ENCODE results near the gene CP.
"Not testable (repeated sequence)": the region's sequence is repeated elsewhere in the genome, so short reads cannot be mapped to it uniquely, and the experiment has no call there.

CP gene

GRCh38 chr3:149221783-149222517 is at the start of gene CP:
Gene CP (minus strand): TSS chr3:149221829. CDS start chr3:149221792, 37 bp downstream.
- DNase-seq (ENCODE audit: low read depth): no peak

- DNase-seq (ENCODE audit: low read depth): no peak
Measured at GRCh38 chr3:149270180-149270579, 48.6 kb upstream of the CP start.

- DNase-seq (ENCODE audit: low read depth): no peak
Measured at GRCh38 chr3:149269687-149270086, 48.1 kb upstream of the CP start.

- no peak for DNase-seq (ENCODE audit: low read depth)
Measured at GRCh38 chr3:149267565-149267964, 45.9 kb upstream of the CP start.

- no peak for DNase-seq (ENCODE audit: low read depth)
Measured at GRCh38 chr3:149266736-149267135, 45.1 kb upstream of the CP start.

GRCh38 chr3:149263856-149264255 is 42.2 kb upstream of the CP start:
- no peak for DNase-seq (ENCODE audit: low read depth)

- DNase-seq (ENCODE audit: low read depth): no peak
Measured at GRCh38 chr3:149258714-149259113, 37.1 kb upstream of the CP start.

- no peak for DNase-seq (ENCODE audit: low read depth)
Measured at GRCh38 chr3:149258298-149258697, 36.7 kb upstream of the CP start.

- DNase-seq (ENCODE audit: low read depth): no peak
Measured at GRCh38 chr3:149252272-149252671, 30.6 kb upstream of the CP start.

GRCh38 chr3:149251186-149251585 is 29.6 kb upstream of the CP start:
- DNase-seq (ENCODE audit: low read depth): no peak

- no peak for DNase-seq (ENCODE audit: low read depth)
Measured at GRCh38 chr3:149247929-149248691, 26.5 kb upstream of the CP start.

- no peak for DNase-seq (ENCODE audit: low read depth)
Measured at GRCh38 chr3:149247008-149247710, 25.5 kb upstream of the CP start.

GRCh38 chr3:149245738-149246451 is 24.3 kb upstream of the CP start:
- no peak for DNase-seq (ENCODE audit: low read depth)

GRCh38 chr3:149243540-149243939 is 21.9 kb upstream of the CP start:
- DNase-seq (ENCODE audit: low read depth): no peak

GRCh38 chr3:149239357-149239936 is 17.8 kb upstream of the CP start:
- DNase-seq (ENCODE audit: low read depth): no peak

- DNase-seq (ENCODE audit: low read depth): not testable (repeated sequence)
Measured at GRCh38 chr3:149238268-149238667, 16.6 kb upstream of the CP start.

- DNase-seq (ENCODE audit: low read depth): no peak
Measured at GRCh38 chr3:149235599-149236424, 14.2 kb upstream of the CP start.

GRCh38 chr3:149234671-149235245 is 13.1 kb upstream of the CP start:
- no peak for DNase-seq (ENCODE audit: low read depth)

- no peak for DNase-seq (ENCODE audit: low read depth)
Measured at GRCh38 chr3:149233323-149233722, 11.7 kb upstream of the CP start.

GRCh38 chr3:149231871-149232270 is 10.2 kb upstream of the CP start:
- DNase-seq (ENCODE audit: low read depth): no peak

All from activated T-helper 1 cell treated with Interleukin-2 at 50 U/mL for 16 hours (primary cell).